NCI-H1105 (cell line): ENCODE results near the gene HOTAIR.

Experiments
- DNase-seq: peaks from one replicate; lab custom pipeline; 2025; lab: John Stamatoyannopoulos, UW

HOTAIR gene

DNA sequence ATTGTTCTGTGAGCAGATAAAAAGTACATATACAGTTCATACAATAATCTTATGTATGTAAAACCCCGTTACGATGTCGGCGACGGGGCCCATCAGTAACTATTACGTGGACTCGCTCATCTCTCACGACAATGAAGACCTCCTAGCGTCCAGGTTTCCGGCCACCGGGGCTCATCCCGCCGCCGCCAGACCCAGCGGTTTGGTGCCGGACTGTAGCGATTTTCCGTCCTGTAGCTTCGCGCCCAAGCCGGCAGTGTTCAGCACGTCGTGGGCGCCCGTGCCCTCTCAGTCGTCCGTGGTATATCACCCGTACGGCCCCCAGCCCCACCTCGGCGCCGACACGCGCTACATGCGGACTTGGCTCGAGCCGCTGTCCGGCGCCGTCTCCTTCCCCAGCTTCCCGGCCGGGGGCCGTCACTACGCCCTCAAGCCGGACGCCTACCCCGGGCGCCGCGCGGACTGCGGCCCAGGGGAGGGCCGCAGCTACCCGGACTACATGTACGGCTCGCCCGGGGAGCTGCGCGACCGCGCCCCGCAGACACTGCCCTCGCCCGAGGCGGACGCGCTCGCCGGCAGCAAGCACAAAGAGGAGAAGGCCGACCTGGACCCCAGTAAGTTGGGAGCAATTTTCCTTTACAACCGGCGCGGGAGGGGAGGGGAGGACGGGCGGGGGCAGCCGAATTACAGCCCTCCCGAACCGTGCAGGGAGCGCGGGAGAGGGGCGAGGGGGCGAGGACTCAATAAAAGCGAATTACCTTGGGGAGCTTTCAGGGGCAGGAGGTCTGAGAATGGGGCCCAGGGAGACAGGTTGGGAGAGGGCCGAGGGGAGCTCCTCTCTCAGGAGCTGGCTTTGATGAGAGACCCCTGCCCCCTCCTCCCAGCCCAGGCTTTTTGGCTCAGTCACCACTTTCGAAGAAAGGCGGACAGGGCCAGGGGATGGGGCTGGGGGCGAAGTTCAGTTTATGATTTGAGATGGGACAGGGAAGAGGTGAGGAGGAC lies 25.7 kb upstream of the HOTAIR start, which contains the start of gene HOXC9:
HOXC9 (plus strand) TSS at position 46 of the 999 bp plus-strand sequence; CDS start at position 74, 28 bp downstream.
- DNase-seq, result no peak

DNA sequence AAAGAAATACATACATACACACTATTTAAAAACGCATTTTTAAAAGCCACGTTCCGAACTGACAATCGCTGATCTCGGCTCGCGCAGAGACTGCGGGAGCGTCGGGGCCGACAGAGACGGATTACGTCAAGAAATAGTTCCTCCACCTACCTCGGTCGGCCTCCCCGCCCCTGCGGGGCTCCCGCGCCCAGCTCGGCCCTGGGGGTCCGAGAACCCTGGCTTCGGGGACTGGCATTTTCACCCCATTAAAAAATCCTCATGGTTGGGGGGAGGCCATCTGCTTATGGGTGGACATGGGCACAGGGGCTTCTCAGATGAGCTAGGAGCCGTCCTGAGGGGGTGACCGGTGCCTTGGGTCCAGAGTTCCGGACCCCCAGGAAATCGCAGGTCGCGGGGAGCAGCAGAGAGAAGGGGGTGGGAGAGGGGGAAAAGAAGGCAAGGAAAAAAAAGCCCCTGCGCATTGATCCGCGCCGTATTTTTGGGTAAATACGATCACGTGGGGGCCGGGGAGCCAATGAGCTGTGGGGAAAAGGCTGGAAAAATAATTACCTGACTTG lies 24.9 kb upstream of the HOTAIR start:
- DNase-seq, result peak; percentile 68

DNA sequence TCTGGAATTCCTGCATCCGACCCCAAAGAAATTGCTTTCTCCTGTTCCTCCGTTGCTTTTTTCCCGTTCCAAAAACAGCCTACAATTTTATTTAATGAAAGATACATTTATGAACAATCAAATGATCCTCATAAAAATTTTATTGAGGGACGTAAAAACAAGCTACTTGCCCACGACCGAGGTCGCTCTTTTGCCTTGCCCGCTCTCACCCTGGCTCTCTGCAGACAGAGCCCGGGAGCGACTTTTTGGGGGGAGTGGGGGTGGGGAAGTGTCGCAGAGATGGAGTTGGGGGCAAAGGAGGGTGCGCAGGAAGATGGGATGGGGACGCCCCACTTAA lies 24.1 kb upstream of the HOTAIR start:
- no peak for DNase-seq

DNA sequence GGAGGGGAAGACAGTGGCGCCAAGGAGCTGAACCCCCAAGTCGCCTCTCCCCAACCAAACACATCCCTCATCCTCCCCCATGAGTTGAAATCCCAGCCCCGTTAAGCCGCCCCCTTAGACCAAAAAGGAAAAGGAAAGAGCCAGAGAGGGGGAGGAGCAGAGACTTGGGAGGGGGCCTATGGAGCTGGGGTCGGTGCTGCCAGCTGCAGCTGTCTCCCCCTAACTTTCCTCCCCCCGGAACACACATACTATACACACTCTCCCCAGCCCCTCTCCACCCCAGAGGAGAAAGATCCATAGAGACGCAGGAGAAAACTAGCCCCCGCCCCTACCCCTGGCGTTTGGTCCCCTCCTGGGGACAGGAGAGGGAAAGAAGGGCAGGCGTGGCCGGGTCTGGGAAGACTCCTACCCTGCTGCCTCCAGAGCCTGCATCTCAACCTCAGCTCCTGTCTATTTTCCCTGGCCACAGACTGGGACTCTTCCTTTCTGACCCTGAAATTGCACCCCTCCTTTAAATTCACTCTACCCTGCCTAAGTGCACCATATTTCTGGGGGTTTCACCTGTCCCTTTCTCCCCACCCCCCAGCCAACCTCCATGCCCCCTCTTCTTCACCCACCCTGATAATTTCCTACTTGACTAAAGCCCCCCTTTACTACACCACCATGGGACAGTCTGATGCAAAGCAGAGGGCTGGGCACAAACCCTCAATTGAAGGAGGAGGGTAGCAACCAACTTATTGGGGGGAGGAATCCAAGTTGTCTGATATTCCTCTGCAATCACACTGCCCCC lies 23.6 kb upstream of the HOTAIR start:
- no peak for DNase-seq

DNA sequence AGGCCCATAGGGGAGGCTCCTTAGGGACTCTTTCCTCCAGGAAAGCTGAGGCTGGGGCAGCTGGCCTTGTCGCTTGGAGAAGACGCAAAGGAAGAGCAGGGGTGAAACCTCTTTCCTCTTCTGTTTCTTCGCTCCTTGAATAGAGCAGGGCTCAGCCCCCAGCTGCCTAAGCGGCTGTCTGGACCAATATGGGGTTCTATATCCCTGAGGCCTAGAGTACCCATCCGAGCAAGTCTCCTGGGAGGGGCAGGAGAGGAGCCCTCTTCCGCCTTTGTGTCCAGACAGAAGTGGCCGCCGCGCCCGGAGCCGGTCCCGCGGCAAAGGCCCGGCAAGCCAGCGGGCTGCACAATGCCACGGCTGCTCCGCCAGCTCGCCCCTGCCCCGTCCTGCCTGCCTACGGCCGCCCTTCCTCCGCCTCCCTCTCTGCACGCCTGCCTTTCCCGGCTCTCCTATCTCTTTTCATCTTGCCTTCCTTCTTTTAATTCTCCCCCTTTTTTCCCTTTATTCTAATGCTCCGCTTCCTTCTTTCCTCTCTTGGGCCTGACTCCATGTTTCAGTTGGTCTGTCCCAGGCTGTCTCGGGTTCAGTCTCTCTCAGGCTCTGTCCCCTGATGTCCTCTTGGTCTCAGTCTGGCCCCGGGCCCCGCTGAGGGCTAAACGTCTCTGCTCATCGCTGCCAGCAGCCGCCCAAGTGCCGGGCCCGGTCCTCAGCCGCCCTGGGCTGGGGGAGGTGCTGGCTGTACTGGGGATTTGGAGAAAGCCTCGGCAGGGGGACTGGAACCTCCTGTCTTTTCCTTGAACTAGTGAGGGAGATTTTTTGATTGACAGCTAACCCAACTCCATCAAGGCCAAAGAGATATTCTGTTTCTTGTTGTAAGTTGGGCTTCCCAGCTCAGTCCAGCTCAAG lies 22.7 kb upstream of the HOTAIR start:
- DNase-seq, result no peak

DNA sequence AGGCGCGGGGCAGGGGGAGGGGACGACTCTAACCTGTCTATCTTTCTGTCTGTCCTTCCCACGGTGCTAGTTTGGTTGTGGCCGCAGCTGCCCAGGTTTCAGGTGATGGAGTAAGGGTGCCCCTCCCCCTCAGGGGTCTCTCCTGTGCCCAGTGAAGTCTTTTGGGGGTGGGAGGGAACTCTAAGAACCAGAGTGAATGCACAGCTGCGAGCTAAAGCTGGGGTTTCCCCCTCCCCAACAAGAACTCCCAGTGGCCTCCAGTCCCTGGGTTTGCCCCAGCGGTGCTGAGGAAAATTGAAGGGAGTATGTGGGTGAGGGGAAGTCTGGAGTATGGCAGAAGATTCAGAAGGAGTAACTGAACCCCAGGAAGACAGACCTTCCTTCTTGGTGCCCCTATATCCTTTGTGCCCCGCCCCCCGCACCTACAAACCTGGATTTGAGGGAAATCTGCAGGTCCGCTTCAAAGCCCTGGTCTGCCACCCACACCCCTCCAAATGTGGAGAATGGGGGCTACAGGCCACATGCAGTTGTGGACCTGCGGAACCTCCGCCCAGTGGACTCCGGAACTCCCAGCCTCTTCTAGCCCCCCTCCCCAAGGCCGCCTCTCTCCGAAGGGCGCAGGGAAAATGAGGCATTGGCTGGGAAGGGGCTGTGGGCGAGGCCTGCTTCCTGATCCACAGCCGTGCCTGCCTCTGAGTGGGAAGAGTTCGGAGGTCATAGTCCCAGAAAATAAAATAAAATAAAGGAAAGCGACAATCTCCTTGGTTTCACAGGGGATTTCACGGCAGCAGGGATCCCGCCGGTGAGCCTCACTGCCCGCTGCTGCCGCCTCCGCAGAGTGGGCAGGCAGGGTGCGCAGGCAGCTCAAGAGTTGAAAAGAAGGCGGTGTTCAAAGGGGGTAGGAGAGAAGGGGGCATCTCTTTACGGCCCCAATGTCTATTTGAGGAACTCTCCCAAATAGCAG lies 21.8 kb upstream of the HOTAIR start:
- DNase-seq, result no peak

DNA sequence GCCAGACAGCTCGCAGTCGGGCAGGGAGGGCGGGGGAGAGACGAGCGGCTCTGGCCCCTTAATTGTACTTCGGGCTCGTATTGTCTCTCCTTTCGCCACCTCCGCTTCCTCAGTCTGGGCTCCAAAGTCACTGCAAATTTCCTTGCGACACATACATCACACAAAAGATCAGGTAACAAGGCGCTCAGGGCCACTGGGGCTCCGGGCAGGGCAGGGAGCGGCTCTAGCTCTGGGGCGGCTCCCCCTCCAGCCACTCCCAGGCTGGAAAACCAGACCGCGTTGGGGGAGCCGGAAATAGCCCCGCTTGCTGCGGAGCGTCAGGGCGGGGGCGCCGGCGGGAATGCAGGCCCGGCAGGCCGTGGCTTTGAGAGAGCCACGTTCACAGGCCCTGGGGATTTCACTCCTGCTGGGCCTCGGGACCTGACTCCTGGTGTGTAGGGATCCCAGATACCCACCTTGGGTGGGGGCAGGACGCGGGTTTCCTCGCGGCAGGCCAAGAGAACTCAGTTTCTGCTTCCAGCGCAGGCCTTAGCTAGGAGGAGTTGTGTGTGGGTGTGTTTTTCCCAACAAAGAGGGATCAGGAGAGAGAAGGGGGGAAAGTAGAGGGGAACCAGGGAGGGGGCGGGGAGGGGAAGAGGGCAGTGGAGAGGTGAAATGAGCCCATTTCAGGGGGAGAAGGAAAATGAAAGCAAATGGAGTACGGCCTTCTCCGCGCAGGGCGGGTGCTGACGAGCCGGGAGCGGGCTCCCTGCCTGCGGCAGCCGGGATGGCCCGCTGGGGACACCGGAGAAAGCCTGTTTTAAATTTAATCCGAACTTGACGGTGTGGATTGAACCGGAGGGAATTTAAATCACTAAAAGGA lies 20.9 kb upstream of the HOTAIR start:
- peak; percentile 43 for DNase-seq

DNA sequence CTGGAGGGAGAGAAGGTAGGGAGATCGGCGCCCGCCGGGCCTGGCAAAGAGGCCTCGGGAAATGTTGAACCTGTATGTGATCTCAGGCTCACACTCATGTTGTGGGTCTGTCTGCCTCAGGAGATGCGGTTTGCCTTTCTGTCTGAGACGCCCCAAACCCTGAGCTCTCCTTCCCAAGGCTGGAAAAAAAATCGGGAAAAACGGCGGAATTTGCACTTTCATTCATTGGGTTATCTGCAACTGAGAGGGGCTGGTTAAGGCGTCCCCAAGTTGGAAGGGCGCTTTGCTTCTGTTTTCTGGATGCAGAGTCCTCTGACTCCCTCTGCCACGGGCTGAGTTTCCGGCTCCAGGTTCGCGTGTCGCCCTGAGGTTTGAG lies 20.2 kb upstream of the HOTAIR start:
- DNase-seq, result no peak

DNA sequence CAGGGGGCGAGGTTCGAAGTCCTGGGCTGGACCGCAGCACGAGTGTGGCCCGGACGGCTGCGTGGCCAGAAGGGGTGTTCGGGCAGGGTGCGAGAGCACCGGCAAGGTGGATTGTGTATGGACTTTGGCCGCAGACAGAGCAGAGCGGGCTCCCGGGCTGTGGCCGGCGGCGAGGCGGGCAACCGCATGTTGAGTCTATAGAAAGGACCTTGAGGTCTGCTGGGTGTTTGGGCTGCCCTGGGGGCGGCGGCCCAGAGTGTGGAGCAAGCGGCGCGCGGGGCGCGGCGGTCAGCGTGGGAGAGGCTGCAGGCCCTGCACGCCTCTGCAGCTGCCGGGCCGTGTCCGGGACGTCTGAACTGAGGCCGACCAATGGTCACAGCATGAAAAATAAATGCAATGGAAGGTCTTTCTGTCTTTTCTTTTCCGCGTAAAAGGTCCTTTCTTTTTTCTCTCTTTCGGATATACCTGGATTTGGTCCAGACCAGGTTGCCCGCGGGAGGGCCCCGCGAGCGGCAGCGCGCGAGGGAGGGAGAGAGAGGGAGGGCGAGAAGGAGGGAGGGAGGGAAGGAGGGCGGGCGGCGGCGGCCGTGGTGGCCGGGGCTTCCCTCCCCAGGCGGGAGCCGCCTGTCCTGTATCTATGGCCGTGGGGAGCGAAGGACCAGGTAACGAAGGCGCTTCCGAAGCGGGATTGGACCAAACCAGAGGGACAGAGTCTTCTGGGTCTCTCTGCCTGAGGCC lies 19.7 kb upstream of the HOTAIR start:
- no peak for DNase-seq

DNA sequence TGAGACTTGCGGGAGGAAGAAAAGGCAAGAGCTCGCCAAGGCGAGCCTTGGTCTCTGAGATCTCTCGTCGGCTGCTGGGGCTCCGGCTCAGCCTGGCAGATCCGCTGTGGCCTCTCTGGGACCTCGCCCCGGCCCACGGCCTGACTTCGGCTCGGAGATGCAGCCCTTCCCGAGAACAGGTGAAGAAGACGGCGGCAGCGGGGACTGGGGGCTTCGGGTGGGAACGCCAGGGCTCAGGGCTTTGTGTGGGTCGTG lies 19.2 kb upstream of the HOTAIR start:
- no peak for DNase-seq

DNA sequence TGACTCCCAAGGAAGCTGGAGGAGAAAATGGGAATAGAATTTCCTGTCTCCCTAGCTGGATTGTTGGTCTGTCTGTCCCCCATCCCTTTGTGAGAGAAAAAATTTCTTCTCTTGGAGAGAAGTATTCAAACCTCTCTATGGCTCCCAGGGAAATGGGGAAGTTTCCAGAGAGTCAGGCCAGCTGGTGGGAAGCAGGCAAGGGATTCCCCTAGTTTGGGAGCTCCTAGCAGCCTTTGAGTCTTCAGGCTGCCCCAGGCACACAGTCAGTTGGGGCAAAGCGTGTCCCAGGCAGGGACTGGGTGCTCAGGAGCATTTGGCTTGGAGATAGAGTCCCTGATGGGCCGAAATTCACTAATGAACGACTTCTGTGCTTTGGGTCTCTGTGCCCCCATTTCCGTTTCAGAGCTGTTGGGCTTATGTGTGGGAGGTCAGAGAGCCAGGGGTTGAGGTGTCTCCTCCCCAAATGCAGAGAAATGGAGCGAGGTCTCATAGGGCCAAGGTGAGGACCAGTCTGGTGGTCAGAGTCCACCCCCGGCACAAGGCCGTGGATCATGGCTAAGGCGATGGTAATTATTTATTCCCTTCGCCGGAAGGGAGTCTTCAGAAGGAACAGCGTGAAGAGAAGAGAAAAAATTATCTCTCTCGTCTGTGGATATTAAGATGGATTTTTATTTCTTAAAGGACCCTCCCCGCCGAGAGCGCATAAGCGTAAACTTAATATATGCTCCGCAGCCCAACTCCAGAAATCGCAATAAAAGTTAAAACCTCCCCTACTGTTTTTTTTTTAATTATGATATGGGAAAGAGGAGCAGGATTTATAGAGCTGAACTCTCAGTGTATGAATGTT lies 18.6 kb upstream of the HOTAIR start:
- DNase-seq, result no peak

DNA sequence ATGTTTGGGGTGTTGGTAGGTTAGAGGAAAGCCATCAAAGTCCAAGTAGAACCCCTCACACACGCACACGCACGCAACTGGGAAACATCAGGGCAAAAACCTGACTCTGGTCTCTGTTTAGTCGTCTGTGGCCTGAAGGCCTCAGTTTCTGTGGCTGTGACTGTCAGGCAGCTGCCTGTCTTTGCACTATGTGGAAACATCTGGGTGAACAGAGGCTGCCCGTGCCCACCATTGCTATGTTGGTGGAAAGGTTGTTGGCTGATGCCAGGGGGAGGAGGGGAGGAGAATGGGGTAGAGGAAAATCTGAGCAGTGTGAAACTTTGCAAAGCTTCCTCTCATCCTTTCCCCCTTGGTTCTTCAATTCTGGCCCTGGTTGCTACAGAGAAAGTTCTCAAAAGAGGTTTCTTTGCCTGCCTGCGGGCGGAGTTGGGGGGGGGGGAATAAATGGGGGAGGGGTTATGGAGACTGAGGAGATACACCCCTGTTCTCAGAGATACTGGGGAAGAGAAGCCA lies 17.7 kb upstream of the HOTAIR start:
- no peak for DNase-seq

DNA sequence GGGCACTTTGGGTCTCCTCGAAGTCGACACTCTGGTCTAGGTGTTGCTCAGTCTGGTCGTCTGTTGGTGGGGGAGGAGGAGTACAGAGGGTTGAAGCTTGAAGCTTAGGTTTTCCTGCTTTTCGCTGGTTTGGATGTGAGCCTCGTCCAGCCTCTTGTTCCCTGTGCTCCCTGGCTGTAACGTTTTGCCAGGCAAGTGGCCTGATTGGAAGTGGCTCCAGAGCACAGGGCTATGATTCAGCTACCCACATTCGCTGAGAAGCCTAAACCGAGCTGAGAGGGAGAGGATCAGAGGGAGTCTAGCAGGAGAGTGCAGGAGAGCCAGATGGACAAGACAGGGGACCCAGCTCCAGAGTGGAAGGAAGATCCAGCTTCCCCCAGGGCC lies 16.3 kb upstream of the HOTAIR start:
- DNase-seq, result no peak

DNA sequence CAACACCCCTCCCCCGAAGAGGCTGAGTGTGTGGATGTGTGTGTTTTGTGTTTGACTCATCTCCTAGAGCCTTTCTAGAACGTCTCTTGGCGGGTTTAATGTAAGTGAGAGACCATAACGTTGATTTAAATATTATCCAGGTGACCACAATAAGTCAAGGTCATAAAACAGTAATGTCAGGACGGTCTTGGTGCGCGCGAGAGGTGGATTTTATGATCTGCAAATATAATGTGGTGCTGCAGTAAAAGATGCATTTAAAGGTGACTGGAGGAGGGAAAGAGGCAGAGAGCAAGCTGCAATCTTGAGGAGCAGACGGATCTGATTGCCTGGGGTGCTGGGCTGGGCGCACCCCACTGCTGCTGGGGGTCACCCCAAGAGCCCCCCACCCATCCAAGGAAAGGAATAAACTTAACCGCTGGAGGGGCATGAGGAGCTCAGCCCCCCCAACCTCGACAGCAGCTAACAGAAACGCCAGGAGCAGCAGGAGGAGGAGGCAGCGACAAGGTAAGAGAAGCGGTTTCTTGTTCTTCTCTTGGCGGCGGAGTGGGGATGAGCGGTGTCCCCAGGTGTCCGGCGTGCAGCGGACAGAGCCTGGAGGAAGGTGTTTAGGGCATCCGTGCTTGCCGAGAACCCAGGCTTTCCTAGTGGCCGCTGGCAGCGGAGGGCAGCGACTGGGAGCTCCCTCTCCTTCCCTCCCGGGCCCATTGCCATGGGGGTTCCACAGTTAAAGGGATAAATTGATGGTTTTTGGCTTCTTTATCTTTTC lies 15.7 kb upstream of the HOTAIR start:
- DNase-seq, result no peak

DNA sequence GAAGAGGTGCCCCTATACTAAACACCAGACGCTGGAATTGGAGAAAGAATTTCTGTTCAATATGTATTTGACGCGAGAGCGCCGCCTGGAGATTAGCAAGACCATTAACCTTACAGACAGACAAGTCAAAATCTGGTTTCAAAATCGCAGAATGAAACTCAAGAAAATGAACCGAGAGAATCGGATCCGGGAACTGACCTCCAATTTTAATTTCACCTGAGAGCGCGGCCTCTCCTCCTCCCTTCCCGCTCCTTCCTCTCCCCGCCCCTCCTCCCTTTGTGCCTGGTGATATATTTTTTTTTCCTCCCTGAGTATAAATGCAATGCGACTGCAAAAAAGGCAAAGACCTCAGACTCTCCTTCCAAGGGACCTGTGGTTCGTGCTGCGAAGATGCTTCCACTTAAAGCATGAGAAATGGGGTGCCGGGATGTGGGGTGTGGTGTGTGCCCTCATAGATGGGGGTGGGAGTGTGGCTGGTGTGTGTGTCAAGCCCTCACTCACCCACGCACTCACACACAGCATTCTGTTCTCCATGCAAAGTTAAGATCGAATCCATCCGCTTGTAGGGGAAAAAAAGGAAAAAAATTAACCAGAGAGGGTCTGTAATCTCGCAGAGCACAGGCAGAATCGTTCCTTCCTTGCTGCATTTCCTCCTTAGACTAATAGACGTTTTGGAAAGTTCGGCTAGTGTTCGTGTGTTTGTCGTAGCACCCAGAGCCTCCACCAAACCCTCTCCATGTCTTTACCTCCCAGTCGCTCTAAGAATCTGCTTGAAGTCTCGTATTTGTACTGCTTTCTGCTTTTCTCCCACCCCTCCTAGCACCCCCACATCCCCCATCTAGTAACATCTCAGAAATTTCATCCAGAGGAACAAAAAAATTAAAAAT lies 14.7 kb upstream of the HOTAIR start:
- DNase-seq, result no peak

DNA sequence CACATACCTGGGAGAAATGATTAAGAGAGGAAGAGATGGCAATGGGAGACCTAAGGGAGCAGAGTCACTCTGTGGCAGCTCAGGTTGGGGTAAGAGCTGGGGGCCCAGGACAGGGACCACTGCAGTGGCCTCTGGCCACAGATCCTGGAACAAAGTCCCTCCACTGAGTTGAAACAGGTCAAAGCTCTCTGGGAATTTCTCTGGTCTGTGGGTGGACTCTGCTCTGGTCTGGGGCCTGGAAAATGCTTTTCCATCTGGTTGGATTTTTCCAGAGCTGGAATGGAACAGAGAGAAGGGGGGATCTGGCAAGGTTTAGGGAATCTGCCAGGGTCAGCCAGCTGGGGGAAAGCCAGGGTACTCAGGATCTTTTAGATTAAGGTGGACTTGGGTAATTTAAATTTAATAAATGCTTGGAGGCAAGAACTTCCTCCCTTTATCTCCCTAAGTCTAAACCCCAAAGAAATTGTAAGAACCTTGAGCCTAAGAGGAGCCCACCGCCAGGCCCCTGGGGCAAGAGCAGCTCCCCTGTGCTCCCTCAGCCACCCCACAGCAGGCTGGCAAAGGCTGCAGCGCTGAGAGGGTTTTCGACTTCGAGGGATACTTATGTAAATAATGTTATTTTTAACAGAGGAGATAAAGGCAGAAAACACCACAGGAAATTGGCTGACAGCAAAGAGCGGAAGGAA lies 13.9 kb upstream of the HOTAIR start:
- DNase-seq, result no peak
